HEK293 (cell line): Measurements from ENCODE around the gene THSD7A.

Source experiments
- CTCF ChIA-PET: fragments of 350-600 bp; formaldehyde crosslinking; extraction: SDS; loops from one replicate; lab custom pipeline; 2021; ENCODE audit warnings: antibody characterized with exemption; lab: Yijun Ruan, JAX
- POLR2A ChIA-PET: fragments of 300-600 bp; formaldehyde crosslinking; extraction: SDS; loops from one replicate; lab custom pipeline; 2020; ENCODE audit warnings: antibody characterized with exemption, inconsistent platforms; lab: Yijun Ruan, JAX
- H3K27ac ChIP-seq: fragments of 200-500 bp; sonication (Bioruptor generic); 2 replicates; pipeline ENCODE4 v1.5.1; 2014; ENCODE audit warnings: low read depth, low read length, control low read depth, inconsistent platforms; ENCODE audit errors: extremely low read depth
- H3K36me3 ChIP-seq, 2 experiments: fragments of 200-500 bp in 1 of 2; sonication (Bioruptor generic) in 1 of 2; 1 replicate in 1 of 2; 2 replicates in 1 of 2; pipeline ENCODE4 v1.5.1; 2014 to 2017; ENCODE audit warnings: inconsistent platforms in 2 of 2, low read length in 2 of 2; ENCODE audit not compliant: control insufficient read depth in 2 of 2, insufficient read depth in 1 of 2
- H3K4me1 ChIP-seq: fragments of 200-500 bp; sonication (Bioruptor generic); 2 replicates; pipeline ENCODE4 v1.5.1; 2014; ENCODE audit warnings: mild to moderate bottlenecking, low read length, inconsistent platforms; ENCODE audit not compliant: control insufficient read depth, insufficient read depth
- H3K4me3 ChIP-seq: 2 replicates; pipeline ENCODE4 v1.5.1; 2011; ENCODE audit warnings: low read depth, mild to moderate bottlenecking, control low read depth, low read length, moderate library complexity
- H3K9me3 ChIP-seq: fragments of 200-500 bp; sonication (Bioruptor generic); 2 replicates; pipeline ENCODE4 v1.5.1; 2014; ENCODE audit warnings: low read depth, low read length, inconsistent platforms; ENCODE audit not compliant: control insufficient read depth, insufficient read depth
- GLI2 ChIP-seq: fragments of 450-650 bp; formaldehyde crosslinking; IDR thresholded peaks from 2 replicates; pipeline ENCODE4; 2017; ENCODE audit warnings: missing biosample characterization, missing genetic modification characterization, low read depth, borderline replicate concordance
- SP2 ChIP-seq: fragments of 450-650 bp; formaldehyde crosslinking; IDR thresholded peaks from 2 replicates; pipeline ENCODE4 v1.5.1; 2016; ENCODE audit warnings: missing biosample characterization, missing genetic modification characterization
- TCF7L2 ChIP-seq: IDR thresholded peaks from 2 replicates; pipeline ENCODE4 v1.6.1; 2011; ENCODE audit warnings: low read depth, mild to moderate bottlenecking, inconsistent platforms, low read length, moderate library complexity, borderline replicate concordance
- ZNF138 ChIP-seq: fragments of 450-650 bp; formaldehyde crosslinking; IDR thresholded peaks from 2 replicates; pipeline ENCODE4 v1.5.1; 2016; ENCODE audit warnings: missing biosample characterization, missing genetic modification characterization, borderline replicate concordance
- ZNF19 ChIP-seq: fragments of 450-650 bp; formaldehyde crosslinking; IDR thresholded peaks from 2 replicates; pipeline ENCODE4; 2016; ENCODE audit warnings: missing biosample characterization, missing genetic modification characterization, low read depth
- ZNF394 ChIP-seq: fragments of 450-650 bp; formaldehyde crosslinking; IDR thresholded peaks from 2 replicates; pipeline ENCODE4 v1.5.1; 2016; ENCODE audit warnings: missing biosample characterization, missing genetic modification characterization, mild to moderate bottlenecking, moderate library complexity, borderline replicate concordance
- ZNF416 ChIP-seq: fragments of 450-650 bp; formaldehyde crosslinking; IDR thresholded peaks from 2 replicates; pipeline ENCODE4 v1.5.1; 2016; ENCODE audit warnings: missing biosample characterization, missing genetic modification characterization
- ZNF426 ChIP-seq: fragments of 450-650 bp; formaldehyde crosslinking; IDR thresholded peaks from 2 replicates; pipeline ENCODE4 v1.5.1; 2017; ENCODE audit warnings: missing biosample characterization, missing genetic modification characterization, mild to moderate bottlenecking, inconsistent platforms, moderate library complexity
- ZNF473 ChIP-seq: fragments of 450-650 bp; formaldehyde crosslinking; IDR thresholded peaks from 2 replicates; pipeline ENCODE4 v1.5.1; 2017; ENCODE audit warnings: missing biosample characterization, missing genetic modification characterization
- ZNF549 ChIP-seq: fragments of 450-650 bp; IDR thresholded peaks from 2 replicates; pipeline ENCODE4 v1.5.1; 2018; ENCODE audit warnings: missing biosample characterization, missing genetic modification characterization, mild to moderate bottlenecking, inconsistent platforms, moderate library complexity
- ZNF561 ChIP-seq: fragments of 450-650 bp; IDR thresholded peaks from 2 replicates; pipeline ENCODE4 v1.5.1; 2018; ENCODE audit warnings: missing biosample characterization, missing genetic modification characterization, borderline replicate concordance
- ZNF701 ChIP-seq: fragments of 450-650 bp; formaldehyde crosslinking; IDR thresholded peaks from 2 replicates; pipeline ENCODE4 v1.5.1; 2016; ENCODE audit warnings: missing biosample characterization, missing genetic modification characterization
- TF ChIP-seq, protein P1 (sequence below): fragments of 450-650 bp; formaldehyde crosslinking; IDR thresholded peaks from 2 replicates; pipeline ENCODE4 v1.5.1; 2016; ENCODE audit warnings: missing biosample characterization, missing genetic modification characterization
- TF ChIP-seq, protein P2 (sequence below): fragments of 450-650 bp; formaldehyde crosslinking; IDR thresholded peaks from 2 replicates; pipeline ENCODE4 v1.5.1; 2016; ENCODE audit warnings: missing biosample characterization, missing genetic modification characterization, borderline replicate concordance
- TF ChIP-seq, protein P3 (sequence below): fragments of 450-650 bp; formaldehyde crosslinking; IDR thresholded peaks from 2 replicates; pipeline ENCODE4 v1.5.1; 2016; ENCODE audit warnings: missing biosample characterization, missing genetic modification characterization

Gene THSD7A

DNA sequence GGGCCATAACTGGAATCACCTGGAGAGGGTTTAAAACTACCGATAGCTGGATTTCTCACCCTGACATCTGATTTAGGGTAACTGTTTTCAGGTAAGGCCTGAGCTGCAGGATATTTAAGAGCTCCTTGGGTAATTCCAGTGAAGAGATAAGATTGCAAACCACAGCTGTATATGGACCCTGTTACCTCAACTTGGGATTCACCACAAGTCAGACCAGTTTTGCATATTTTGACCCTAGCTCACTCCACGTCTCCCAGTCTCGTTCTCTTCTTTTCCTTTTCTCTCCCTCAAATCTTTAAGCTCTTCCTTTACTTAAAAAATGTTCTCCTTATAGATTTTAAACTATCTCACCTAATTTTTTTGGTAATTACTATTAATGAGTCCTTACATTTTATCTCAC lies 264.4 kb downstream of the THSD7A start (continued):
- TF ChIP-seq ZNF138 (tag by site-specific recombination): no peak
- TF ChIP-seq ZNF561 (tag by site-specific recombination): no peak
- no peak for TF ChIP-seq ZNF701
- TF ChIP-seq ZNF473 (tag by site-specific recombination): no peak
- TF ChIP-seq, protein P1, sequence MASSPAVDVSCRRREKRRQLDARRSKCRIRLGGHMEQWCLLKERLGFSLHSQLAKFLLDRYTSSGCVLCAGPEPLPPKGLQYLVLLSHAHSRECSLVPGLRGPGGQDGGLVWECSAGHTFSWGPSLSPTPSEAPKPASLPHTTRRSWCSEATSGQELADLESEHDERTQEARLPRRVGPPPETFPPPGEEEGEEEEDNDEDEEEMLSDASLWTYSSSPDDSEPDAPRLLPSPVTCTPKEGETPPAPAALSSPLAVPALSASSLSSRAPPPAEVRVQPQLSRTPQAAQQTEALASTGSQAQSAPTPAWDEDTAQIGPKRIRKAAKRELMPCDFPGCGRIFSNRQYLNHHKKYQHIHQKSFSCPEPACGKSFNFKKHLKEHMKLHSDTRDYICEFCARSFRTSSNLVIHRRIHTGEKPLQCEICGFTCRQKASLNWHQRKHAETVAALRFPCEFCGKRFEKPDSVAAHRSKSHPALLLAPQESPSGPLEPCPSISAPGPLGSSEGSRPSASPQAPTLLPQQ (tag by site-specific recombination): no peak
- TF ChIP-seq, protein P2, sequence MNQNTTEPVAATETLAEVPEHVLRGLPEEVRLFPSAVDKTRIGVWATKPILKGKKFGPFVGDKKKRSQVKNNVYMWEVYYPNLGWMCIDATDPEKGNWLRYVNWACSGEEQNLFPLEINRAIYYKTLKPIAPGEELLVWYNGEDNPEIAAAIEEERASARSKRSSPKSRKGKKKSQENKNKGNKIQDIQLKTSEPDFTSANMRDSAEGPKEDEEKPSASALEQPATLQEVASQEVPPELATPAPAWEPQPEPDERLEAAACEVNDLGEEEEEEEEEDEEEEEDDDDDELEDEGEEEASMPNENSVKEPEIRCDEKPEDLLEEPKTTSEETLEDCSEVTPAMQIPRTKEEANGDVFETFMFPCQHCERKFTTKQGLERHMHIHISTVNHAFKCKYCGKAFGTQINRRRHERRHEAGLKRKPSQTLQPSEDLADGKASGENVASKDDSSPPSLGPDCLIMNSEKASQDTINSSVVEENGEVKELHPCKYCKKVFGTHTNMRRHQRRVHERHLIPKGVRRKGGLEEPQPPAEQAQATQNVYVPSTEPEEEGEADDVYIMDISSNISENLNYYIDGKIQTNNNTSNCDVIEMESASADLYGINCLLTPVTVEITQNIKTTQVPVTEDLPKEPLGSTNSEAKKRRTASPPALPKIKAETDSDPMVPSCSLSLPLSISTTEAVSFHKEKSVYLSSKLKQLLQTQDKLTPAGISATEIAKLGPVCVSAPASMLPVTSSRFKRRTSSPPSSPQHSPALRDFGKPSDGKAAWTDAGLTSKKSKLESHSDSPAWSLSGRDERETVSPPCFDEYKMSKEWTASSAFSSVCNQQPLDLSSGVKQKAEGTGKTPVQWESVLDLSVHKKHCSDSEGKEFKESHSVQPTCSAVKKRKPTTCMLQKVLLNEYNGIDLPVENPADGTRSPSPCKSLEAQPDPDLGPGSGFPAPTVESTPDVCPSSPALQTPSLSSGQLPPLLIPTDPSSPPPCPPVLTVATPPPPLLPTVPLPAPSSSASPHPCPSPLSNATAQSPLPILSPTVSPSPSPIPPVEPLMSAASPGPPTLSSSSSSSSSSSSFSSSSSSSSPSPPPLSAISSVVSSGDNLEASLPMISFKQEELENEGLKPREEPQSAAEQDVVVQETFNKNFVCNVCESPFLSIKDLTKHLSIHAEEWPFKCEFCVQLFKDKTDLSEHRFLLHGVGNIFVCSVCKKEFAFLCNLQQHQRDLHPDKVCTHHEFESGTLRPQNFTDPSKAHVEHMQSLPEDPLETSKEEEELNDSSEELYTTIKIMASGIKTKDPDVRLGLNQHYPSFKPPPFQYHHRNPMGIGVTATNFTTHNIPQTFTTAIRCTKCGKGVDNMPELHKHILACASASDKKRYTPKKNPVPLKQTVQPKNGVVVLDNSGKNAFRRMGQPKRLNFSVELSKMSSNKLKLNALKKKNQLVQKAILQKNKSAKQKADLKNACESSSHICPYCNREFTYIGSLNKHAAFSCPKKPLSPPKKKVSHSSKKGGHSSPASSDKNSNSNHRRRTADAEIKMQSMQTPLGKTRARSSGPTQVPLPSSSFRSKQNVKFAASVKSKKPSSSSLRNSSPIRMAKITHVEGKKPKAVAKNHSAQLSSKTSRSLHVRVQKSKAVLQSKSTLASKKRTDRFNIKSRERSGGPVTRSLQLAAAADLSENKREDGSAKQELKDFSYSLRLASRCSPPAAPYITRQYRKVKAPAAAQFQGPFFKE (tag by site-specific recombination): no peak
- no peak for TF ChIP-seq TCF7L2
- no peak for TF ChIP-seq ZNF19

DNA sequence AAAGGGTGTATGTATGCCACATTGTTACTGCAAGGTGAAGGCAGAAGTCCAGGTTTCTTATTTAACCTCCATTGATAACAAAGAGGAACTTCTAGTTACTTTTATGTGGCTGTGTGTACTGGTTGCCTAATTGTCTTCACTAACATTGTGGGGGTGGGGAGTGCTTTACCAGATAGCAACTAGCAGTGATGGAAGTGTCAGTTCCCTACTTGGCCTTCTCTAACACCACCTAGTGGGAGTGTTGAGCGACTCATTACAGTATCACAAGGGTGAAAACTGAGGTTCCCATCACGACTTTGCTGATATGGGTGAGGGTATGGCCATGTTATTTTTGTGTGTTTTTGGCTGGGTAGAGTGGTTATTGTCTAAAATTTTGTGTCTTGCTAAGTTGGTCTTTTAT lies 274.4 kb downstream of the THSD7A start:
- Histone ChIP-seq H3K9me3 (no peaks in the 10 kb centered on the region), H3K27ac (no peak overlapping the region), H3K4me1 (no peaks in the 10 kb centered on the region), H3K36me3 (no peaks in the 10 kb centered on the region), H3K4me3 (no peak overlapping the region)
- POLR2A ChIA-PET: no interaction called here
- CTCF ChIA-PET: no interaction called here
- TF ChIP-seq ZNF394 (tag by site-specific recombination): no peak
- TF ChIP-seq, protein P3, sequence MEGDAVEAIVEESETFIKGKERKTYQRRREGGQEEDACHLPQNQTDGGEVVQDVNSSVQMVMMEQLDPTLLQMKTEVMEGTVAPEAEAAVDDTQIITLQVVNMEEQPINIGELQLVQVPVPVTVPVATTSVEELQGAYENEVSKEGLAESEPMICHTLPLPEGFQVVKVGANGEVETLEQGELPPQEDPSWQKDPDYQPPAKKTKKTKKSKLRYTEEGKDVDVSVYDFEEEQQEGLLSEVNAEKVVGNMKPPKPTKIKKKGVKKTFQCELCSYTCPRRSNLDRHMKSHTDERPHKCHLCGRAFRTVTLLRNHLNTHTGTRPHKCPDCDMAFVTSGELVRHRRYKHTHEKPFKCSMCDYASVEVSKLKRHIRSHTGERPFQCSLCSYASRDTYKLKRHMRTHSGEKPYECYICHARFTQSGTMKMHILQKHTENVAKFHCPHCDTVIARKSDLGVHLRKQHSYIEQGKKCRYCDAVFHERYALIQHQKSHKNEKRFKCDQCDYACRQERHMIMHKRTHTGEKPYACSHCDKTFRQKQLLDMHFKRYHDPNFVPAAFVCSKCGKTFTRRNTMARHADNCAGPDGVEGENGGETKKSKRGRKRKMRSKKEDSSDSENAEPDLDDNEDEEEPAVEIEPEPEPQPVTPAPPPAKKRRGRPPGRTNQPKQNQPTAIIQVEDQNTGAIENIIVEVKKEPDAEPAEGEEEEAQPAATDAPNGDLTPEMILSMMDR (tag by site-specific recombination): 0 out of 2 replicates have a peak, but pooled peaks have one; percentile 10
- TF ChIP-seq, protein P1 (tag by site-specific recombination): no peak
- no peak for TF ChIP-seq ZNF549 (tag by site-specific recombination)
- TF ChIP-seq, all 188 proteins: peak for 1

DNA sequence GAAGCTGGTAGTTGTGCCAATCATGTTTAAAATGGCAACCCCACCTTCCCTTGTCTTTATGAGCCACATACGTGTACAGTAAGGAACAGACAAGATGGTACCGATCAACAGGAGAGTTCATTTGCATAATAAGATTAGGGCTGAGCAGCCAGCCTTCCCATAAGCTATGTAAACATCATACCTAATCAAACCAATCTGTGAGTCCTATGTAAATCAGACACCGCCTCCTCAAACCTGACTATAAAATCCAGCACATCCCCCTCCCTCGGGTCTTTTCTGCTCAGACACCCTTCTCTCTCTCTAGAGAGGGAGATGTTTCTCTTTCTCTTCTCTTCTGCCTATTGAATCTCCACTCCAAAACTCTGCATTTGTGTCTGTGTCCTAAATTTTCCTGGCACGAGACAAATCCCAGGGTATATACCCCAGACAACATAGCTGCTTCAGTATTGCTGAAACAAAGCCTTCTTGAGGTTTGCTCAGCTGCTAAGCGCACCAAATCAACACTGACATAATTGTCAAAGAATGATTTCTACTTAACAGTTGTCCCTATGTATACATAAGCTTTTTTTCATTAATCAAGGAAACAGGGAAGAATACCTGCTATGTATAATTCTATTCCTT lies 279.2 kb downstream of the THSD7A start:
- POLR2A ChIA-PET: no interaction called here
- Histone ChIP-seq H3K36me3 (no peaks in the 10 kb centered on the region), H3K27ac (no peak overlapping the region), H3K4me3 (no peak overlapping the region), H3K9me3 (no peaks in the 10 kb centered on the region), H3K4me1 (no peaks in the 10 kb centered on the region)
- CTCF ChIA-PET: interaction anchor here (0.7 kb wide), 1 partner anchor 479 kb away, joined by 3 read pairs; no protein-coding TSS in a partner anchor
- TF ChIP-seq, protein P2 (tag by site-specific recombination): no peak
- no peak for TF ChIP-seq ZNF416 (tag by site-specific recombination)
- TF ChIP-seq SP2 (tag by site-specific recombination): no peak
- no peak for TF ChIP-seq GLI2 (tag by site-specific recombination)
- no peak for TF ChIP-seq ZNF426
